HuH-7.5 (cell line): ENCODE measurements around the gene EIF3CL.
"Not testable (repeated sequence)": the region's sequence is repeated elsewhere in the genome, so short reads cannot be mapped to it uniquely, and the experiment has no call there.

Experiments
- DNase-seq: peaks from one replicate; pipeline ENCODE4 v3.0.0; 2011; ENCODE audit warnings: low spot score

Gene EIF3CL

DNA sequence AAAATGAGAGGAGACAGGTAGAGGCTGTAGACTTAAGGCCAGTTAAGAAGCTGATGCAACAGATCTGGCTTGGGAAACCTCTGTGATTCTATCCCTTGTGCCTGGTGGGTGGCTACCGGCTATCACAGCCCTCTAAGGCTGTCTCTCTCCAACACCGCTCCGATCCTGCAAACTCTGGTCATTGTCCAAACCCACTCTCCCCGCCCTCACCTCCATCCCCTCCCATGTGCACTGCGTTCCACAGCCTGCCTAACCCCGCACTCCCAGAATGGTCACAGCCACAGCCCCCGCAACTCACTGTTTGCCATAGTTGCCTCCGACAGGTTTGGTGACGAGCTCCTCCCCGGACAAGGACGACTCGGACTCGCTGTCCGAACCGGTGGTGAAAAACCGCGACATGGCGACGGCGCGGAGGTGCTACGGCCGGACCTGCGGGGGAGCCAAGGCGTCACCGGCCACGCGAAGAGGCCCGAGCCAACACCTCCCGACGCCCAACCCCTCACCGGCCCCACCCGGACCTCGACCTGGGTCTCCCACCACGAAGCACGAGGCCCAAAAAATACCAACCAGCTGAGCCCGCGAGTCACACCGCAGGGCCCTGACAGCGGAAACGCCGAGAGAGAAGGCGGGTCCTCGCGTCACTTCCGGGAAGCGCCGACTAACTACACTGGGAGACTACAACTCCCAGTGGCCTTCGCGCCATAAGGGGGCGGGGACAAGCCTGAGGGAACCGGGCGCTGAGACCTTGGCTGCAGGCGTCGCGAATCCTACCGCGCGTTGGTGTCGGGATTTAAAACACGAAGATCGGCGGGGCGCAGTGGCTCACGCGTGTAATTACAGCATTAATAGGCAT is at the start of gene EIF3CL:
Gene EIF3CL (minus strand): TSS at position 622 of the 853 bp plus-strand sequence. CDS start 223 bp downstream, at position 399.
- DNase-seq, result not testable (repeated sequence)

GRCh38 chr16:28447081-28447480 is 43.4 kb upstream of the EIF3CL start:
- not testable (repeated sequence) for DNase-seq

DNA sequence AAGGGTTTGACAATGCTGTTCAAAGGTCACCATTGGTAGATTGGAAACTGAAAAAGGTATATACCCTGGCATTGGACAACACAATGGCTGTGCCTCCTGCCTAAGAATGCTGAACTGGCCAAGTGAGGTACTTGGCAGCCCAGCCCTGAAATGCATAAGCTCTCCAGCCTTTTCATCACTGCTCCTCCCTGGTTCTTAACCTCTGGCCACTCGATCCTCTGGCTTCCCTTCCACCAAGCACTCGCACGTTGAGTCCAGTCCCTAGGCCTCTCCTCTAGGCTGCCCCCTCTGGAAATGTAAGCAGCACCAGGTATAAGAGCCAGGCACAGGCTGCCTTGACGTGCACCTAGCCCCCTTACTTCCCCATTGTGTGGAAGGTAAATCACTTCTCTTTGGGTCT is 42.7 kb upstream of the EIF3CL start:
- not testable (repeated sequence) for DNase-seq

DNA sequence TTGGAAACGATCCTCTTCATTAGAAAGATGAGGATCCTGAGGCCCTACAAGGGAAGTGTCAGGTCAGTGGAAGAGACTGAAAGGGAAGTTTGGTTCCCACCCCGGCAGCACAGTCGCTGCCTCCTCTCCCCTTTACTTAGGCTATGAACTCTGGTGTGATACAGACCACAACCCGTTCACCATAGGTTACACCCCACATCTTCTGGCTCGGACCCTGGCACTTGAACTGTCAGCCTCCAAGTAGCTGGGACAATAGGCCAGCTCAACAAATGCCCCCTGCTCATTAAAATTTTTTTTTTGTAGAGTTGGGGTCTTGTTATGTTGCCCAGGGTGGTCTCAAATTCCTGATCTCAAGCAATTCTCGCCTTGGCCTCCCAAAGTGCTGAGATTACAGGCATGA is 40.3 kb upstream of the EIF3CL start:
- DNase-seq, result not testable (repeated sequence)

- not testable (repeated sequence) for DNase-seq
Observed at GRCh38 chr16:28438899-28439298, 35.3 kb upstream of the EIF3CL start.

GRCh38 chr16:28435340-28435739 is 31.7 kb upstream of the EIF3CL start:
- DNase-seq, result not testable (repeated sequence)

- not testable (repeated sequence) for DNase-seq
Observed at GRCh38 chr16:28426060-28426680, 22.5 kb upstream of the EIF3CL start.

- not testable (repeated sequence) for DNase-seq
Observed at GRCh38 chr16:28421071-28421750, 17.6 kb upstream of the EIF3CL start.

- not testable (repeated sequence) for DNase-seq
Observed at GRCh38 chr16:28417033-28417432, 13.4 kb upstream of the EIF3CL start.

- DNase-seq, result not testable (repeated sequence)
Observed at GRCh38 chr16:28414530-28414929, 10.9 kb upstream of the EIF3CL start.

GRCh38 chr16:28413585-28413984 is 9.9 kb upstream of the EIF3CL start:
- not testable (repeated sequence) for DNase-seq

DNA sequence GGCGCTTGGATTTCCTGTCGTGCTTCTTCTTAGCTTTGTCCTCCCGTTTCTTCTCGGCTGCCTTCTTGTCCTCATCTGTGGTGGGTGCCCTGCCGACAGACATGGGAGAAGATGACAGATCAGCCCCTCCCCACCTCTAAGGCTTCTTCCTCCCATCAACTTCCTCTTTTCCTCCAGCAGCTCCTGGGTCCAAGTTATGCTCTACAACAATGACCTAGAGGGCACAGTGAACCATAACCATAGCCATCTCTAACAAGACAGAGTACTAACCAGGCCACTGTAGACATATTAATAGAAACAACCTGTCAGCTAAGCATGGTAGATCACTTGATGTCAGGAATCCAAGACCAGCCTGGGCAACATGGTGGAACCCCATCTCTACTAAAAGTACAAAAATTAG is 11.6 kb downstream of the EIF3CL start:
- not testable (repeated sequence) for DNase-seq

GRCh38 chr16:28382177-28382867 is 21.3 kb downstream of the EIF3CL start:
- not testable (repeated sequence) for DNase-seq

GRCh38 chr16:28377822-28378221 is 25.8 kb downstream of the EIF3CL start:
- DNase-seq, result not testable (repeated sequence)

- DNase-seq, result not testable (repeated sequence)
Observed at GRCh38 chr16:28377108-28377625, 26.5 kb downstream of the EIF3CL start.

- DNase-seq, result not testable (repeated sequence)
Observed at GRCh38 chr16:28375115-28375514, 28.5 kb downstream of the EIF3CL start.

DNA sequence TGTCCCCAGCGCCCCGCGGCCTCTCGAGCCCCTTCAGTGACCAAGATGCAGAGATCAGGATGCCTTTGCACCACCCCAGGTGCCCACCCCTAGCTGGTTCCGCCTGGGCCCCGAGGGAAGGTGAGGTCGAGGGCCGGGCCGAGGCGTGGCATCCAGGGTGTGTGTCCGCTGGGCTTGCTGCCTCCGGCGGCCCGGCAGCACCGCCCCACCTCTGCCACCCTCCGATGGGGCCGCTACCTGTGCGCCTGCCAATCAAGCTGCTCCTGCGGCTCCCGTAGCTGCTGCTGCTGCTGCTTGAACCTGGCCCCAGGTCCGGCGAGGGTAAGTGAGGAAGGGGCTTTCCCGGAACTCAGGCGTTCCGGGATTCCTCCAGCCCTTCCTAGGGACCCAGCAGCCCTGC is 29.4 kb downstream of the EIF3CL start:
- DNase-seq, result not testable (repeated sequence)

- DNase-seq, result not testable (repeated sequence)
Observed at GRCh38 chr16:28367926-28368325, 35.7 kb downstream of the EIF3CL start.

DNA sequence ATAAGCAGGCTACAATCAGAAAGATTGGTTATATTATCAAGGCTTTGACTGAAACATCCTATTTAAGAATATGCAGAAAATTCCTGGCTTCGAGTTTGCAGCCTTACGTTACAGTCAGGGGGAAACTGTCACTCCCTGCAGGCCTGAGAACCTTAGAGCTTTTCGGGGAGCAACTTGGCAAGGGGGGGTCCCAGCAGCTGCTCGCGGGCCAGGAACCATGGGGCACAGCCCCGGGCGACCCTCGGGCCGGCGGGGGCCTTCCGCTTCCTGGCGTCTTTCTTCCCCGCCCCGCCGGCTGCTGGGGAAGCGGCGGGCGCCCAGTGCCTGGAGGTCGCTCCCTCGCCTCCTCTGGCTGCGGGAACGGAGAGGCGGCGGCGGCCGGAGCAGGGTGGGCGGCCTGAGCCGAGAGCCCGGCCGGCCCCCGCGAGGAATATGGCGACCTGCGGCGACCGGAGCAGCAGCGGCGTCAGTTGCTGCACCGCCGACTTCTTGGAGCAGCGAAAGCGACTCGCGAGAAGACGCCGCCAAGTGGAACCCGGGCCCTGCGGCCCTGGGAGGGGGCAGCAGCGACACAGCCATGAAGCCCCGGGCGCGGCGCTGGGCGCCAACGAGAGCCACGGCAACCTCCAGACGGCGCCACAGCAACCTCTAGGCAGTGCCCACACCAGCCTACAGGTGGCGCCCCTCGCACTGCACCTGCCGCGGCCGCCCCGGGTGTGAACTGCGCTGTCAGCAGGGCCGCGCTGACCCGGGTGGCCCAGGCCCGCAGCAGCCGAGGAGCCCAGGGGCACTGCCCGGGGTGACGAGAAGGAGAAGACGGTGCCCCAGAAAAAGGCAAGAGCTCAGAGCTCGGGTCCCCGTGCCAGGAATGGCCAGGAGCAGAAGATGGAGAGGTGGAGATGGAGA is 39.1 kb downstream of the EIF3CL start:
- DNase-seq, result not testable (repeated sequence)

DNA sequence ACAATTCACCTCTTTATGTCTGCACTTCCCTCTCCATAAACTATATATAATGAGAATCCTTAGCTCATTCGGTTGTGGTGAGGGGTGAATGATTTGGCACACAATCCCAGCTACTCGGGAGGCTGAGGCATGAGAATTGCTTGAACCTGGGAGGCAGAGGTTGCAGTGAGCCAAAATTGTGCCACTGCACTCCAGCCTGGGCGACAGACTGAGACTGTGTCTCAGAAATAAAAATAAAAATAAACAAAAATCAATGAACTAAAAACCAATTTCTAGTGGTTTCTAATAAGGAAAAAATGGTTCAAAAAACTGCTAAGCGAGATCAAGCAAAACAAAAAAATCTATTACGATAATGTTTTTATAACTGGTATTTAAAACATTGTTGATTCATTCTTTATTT is 40.2 kb downstream of the EIF3CL start, which contains the start of gene NPIPB6:
Gene NPIPB6 (minus strand): TSS at position 101 of the 400 bp plus-strand sequence. CDS start 686 bp downstream, outside the sequence.
- DNase-seq, result not testable (repeated sequence)
